Measurements from ENCODE around the gene RHOG. TPM values are rescaled to one million over a fixed set of nuclear protein-coding genes. Genes with fewer than 3 reads are reported as not detected.

RHOG gene
- total and polyA plus RNA-seq, 9 of the 15 experiments (the other 6 are each of a cell fraction or from before 2014, with no cell fraction given): 22.6 to 162 (median 80.3) TPM

- TF ChIP-seq RERE (CRISPR knock-in tag; IDR thresholded peaks at IDR 0.05; ENCODE audit: borderline replicate concordance) (no peak), ZNF766 (CRISPR knock-in tag; conservative IDR thresholded peaks at IDR 0.05) (0 out of 2 replicates have a peak, but pooled peaks have one; percentile 38), ZNF507 (tag; conservative IDR thresholded peaks at IDR 0.05) (no peak), ETV1 (tag; conservative IDR thresholded peaks at IDR 0.05; ENCODE audit: low read depth) (no peak), MCM7 (IDR thresholded peaks at IDR 0.05) (no peak), SNRNP70 (optimal IDR thresholded peaks at IDR 0.05; ENCODE audit: low read depth, low read length) (no peak), ZNF395 (CRISPR knock-in tag; IDR thresholded peaks at IDR 0.05) (peak; percentile 42; the same call in 1 of the 2 replicates), ZNF785 (CRISPR knock-in tag; IDR thresholded peaks at IDR 0.05) (no peak), ZBTB5 (IDR thresholded peaks at IDR 0.05) (no peak), TSHZ1 (CRISPR knock-in tag; IDR thresholded peaks at IDR 0.05) (no peak), MAZ (CRISPR knock-in tag; conservative IDR thresholded peaks at IDR 0.05 in 1 of 2, IDR thresholded peaks at IDR 0.05 in 1 of 2) (peak; percentile 60 to 94), ZNF512 (tag; IDR thresholded peaks at IDR 0.05) (no peak)
These were observed 15.9 kb downstream of the RHOG start (continued) for GRCh38 chr11:3824714-3825472.

All from K562 (cell line).